Heart left ventricle (tissue), 13 donors: ENCODE measurements around the gene TRAPPC3L.

Experiments
- CTCF ChIP-seq, 12 donors: fragments of 200-600 bp; sonication (generic) in 4 of 12; IDR thresholded peaks; one replicate each; pipeline versions ENCODE4 v1.5.0 to v1.8.0; 2018 to 2022; ENCODE audit warnings: antibody characterized with exemption in 12 of 12, mild to moderate bottlenecking in 5 of 12
- POLR2A ChIP-seq, 2 donors: fragments of 450-650 bp; IDR thresholded peaks; one replicate each; pipeline ENCODE4 v1.6.1; 2017; ENCODE audit warnings: antibody characterized with exemption in 2 of 2, mild to moderate bottlenecking in 2 of 2, moderate library complexity in 2 of 2
- donor health status: ischemic (EF 13 %, LVEDD 7.1; RV severe dilation, severe dysfunction).
- donor health status: DM: no; HTN: yes; CAD: no.
- donor health status: DM: no; HTN: no; CAD: no.
- donor health status: ischemic (EF 25% LVEDD 6.9; RV normal size, moderate dysfunction).
- donor health status: ischemic (EF 25% LVEDD 5.7; RV mildly dilated, moderate dysfunction).
- donor health status: ischemic (EF 35%, LVEDD 5.7; RV mildly dilated, moderate dysfunction).
- donor health status: nonischemic (EF 11% LVEDD 7.7; RV severe dilation, severe dysfunction).
- donor health status: DM: yes; HTN: yes; CAD: no.
- donor health status: PGD.
- donor health status: ischemic (EF 29% LVEDD 5.4; RV normal size, mild dysfunction).
- donor health status: nonischemic (EF 23%, LVEDD 6.1; RV moderate dilation, normal function).

- TF ChIP-seq CTCF (IDR thresholded peaks at IDR 0.05) = no peak
- TF ChIP-seq POLR2A (IDR thresholded peaks at IDR 0.05) = no peak
Measured at GRCh38 chr6:116472706-116473105, 72.8 kb downstream of the TRAPPC3L start.
